HG02973 (cell line): Measurements from ENCODE around the gene ANKRD45.
A peak's percentile ranks its signal among the peaks of the same experiment; 100 is the strongest.
"Not testable (repeated sequence)": the region's sequence is repeated elsewhere in the genome, so short reads cannot be mapped to it uniquely, and the experiment has no call there.

Experiments
- ATAC-seq: cut with Tn5 transposase; IDR thresholded peaks from one replicate; pipeline ENCODE4 v1.9.1; 2021; ENCODE audit warnings: moderate library complexity; ENCODE audit not compliant: unreplicated experiment

Gene ANKRD45

GRCh38 chr1:173669491-173669941 lies at the start of gene ANKRD45:
Gene ANKRD45, minus strand, starts transcription at chr1:173669851. Its CDS starts 10,433 bp downstream, at chr1:173659418.
- no peak for ATAC-seq

GRCh38 chr1:173717238-173717637 lies 47.6 kb upstream of the ANKRD45 start:
- no peak for ATAC-seq

GRCh38 chr1:173715538-173715844 lies 45.8 kb upstream of the ANKRD45 start:
- ATAC-seq: no peak

DNA sequence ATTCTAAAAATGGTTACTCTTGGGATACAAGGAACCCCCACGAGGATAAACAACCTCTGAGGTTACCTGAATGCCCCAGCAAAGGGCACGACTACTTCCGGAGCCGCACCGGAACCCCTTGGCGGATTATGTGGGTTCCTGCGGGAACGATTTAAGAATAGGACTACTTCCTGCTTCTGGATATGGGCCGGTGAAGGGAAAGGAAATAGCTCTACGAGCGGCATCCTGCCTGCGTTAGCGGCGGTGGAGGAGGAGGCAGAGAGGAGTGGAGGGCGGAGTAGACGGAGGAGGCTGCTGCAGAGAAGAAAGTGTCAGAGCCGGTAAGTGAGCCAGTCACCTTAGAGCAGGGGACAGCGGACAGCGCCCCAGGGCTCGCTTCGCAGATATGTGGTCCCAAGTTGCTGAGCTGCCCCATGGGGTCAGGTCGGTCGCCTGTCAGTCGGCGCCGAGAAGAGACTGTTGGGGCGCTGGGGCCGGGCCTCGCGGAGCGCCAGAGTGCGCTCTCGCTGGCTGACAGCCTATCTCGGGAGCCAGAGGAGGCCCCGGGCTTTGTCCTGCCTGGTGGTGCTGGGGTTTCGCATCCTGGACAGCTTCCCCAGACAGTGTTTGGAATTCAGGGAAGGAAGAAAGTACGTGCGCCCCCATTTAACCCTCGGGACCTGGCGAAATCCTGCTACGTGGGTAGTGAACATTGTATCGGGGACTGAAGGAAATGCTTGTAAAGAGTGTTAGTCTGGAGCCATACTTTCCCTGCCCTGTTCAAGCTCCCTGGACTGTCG lies 45.3 kb upstream of the ANKRD45 start, which contains the start of gene KLHL20:
TSS of gene KLHL20 (plus strand) at position 223 of the 779 bp plus-strand sequence. CDS start 1,063 bp downstream, outside the sequence.
- peak; percentile 88 for ATAC-seq

GRCh38 chr1:173714441-173714758 lies 44.7 kb upstream of the ANKRD45 start:
- no peak for ATAC-seq

DNA sequence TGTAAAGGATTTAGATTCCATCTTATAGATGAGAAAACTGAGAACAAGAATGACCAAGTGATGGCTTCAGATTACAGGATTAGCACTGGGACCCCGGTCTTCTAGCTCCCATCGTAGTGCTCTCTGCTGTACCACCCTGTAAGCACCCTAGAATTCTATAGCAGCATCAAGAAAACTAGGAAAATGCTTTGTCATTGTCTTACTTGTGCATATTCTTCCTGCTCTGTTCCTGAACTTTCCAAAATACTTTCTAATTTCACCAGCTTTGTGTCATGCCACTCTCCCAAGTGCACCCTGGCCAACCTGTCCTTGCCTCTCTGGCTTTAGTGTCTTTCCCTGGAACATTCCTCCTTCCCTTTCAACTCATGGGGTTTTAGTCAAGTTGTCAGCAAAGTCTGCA lies 39.1 kb upstream of the ANKRD45 start:
- no peak for ATAC-seq

DNA sequence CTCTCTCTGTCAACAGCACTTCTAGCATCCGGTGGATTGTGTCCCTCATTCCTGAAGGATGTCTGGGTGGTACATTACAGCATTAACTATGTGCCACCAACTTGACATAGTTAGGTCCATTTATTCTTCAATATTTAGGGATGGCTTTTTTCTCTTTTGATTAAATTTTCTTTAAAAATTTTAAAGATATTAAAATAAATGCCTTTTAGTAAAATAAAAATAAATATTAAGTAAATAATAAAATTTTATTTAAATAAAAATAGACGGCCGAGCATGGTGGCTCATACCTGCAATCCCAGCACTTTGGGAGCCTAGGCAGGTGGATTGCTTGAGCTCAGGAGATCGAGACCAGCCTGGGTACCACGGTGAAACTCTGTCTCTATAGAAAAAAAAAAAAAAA lies 35.5 kb upstream of the ANKRD45 start:
- no peak for ATAC-seq

- no peak for ATAC-seq
Measured at GRCh38 chr1:173702736-173703135, 33.1 kb upstream of the ANKRD45 start.

DNA sequence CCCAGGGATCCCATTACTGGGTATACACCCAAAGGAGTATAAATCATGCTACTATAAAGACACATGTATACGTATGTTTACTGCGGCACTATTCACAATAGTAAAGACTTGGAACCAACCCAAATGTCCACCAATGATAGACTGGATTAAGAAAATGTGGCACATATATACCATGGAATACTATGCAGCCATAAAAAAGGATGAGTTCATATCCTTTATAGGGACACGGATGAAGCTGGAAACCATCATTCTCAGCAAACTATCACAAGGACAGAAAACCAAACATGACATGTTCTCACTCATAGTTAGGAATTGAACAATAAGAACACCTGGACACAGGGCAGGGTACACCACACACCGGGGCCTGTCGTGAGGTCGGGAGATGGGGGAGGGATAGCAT lies 31.6 kb upstream of the ANKRD45 start:
- not testable (repeated sequence) for ATAC-seq

DNA sequence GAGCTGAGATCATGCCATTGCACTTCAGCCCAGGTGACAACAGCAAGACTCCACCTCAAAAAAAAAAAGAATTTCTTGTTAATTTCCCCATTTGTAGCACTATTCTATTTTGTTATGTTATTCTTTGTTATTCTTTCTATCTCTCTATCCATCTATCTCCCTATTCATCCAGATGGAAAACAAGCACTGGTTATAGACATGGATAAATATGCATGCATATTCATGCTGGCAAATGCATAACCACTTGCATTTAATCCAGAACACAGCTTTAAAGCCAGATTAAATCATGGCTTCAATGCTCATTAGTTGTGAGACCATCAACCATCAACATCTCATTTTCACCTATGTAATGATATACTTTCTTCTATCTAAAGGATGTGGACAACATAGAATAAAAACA lies 23.6 kb upstream of the ANKRD45 start:
- no peak for ATAC-seq

- no peak for ATAC-seq
Measured at GRCh38 chr1:173688300-173688699, 18.6 kb upstream of the ANKRD45 start.

- ATAC-seq: not testable (repeated sequence)
Measured at GRCh38 chr1:173685121-173685520, 15.5 kb upstream of the ANKRD45 start.

- ATAC-seq: not testable (repeated sequence)
Measured at GRCh38 chr1:173683838-173684237, 14.2 kb upstream of the ANKRD45 start.

DNA sequence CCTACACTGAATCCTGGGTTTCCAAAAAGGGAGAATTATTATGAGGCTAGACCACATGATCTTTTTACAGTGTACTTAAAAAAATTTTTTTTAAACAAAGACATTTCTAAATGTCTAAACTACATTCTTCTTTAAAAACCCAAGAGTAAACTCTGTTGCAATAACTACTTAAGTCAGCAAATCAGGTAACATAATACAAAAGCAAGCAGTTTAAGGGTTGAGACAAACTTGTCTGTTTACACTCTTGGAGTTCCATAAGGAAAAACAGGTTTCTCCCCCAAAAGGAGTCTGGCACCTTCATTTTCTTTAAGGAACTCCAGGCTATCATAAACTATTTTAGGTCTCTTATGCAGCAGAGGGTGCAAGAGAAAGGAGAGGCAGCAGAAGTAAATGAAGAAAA lies 12.5 kb upstream of the ANKRD45 start:
- no peak for ATAC-seq

GRCh38 chr1:173680152-173680551 lies 10.5 kb upstream of the ANKRD45 start:
- not testable (repeated sequence) for ATAC-seq

DNA sequence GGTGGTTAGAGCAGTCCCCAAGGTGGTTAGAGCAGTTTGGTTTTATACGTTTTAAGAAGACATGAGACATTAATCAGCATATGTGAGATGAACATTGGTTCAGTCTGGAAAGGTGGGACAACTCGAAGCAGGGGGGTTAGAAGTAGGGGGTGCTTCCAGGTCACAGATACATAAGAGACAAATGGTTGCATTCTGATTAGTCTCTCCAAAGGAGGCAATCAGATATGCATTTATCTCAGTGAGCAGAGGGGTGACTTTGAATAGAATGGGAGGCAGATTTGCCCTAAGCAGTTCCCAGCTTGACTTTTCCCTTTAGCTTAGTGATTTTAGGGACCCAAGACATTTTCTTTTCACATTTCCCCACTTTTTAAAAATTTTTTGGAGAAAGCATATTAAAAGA lies 4.8 kb upstream of the ANKRD45 start:
- ATAC-seq: not testable (repeated sequence)

DNA sequence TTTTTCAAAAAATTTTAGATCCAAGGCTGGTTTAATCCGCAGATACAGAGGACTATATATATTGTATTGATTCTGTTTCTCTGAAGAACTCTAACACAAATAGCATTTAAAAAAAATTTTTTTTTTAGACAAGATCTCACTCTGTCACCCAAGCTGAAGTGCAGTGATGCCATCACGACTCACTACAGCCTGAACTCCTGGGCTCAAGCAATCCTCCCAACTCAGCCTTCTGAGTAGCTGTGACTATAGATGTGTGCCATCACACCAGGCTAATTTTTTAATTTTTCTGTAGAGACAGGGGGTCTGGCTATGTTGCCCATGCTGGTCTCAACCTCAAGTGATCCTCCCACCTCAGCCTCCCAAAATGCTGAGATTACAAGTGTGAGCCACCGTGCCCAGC lies 3.0 kb downstream of the ANKRD45 start:
- no peak for ATAC-seq

- no peak for ATAC-seq
Measured at GRCh38 chr1:173663159-173663558, 6.5 kb downstream of the ANKRD45 start.

DNA sequence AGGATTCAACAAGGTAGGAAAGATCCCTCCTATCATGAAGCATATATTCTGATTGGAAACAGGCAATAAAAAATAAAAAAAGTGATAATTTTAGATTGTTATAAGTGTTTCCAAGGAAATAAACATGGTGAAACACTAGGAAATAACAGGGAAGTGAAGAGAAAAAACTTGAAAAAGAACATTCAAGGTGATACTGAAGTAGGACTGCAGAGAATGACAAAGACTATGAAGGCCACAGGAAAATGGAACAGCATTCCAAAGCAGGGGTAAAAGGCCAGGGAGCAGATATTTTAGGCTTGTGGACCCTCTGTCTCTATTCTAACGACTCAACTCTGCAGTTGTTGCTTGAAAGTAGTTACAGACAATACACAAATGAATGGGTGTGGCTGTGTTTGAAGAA lies 7.9 kb downstream of the ANKRD45 start:
- ATAC-seq: no peak

GRCh38 chr1:173661271-173661670 lies 8.4 kb downstream of the ANKRD45 start:
- ATAC-seq: no peak

GRCh38 chr1:173660306-173660705 lies 9.3 kb downstream of the ANKRD45 start:
- ATAC-seq: no peak

GRCh38 chr1:173648880-173649605 lies 20.6 kb downstream of the ANKRD45 start:
- no peak for ATAC-seq
